ENCODE data around the gene CIBAR2. TPM values are rescaled to one million over a fixed set of nuclear protein-coding genes. Genes with fewer than 3 reads are reported as not detected.

Gene CIBAR2
- not detected in 3 replicates for total RNA-seq
- long read RNA-seq: 0 reads

GRCh38 chr16:85112364-85112763 lies at the start of gene CIBAR2:
CIBAR2 (minus strand) TSS chr16:85112472; CDS start chr16:85112352, 120 bp downstream.
- no peaks in the 10 kb centered on the region for H3K9me3 Mint-ChIP-seq (ENCODE audit: low read depth)
- H3K4me1 Mint-ChIP-seq (ENCODE audit: low read depth): peaks cover 7% of the 10 kb centered on the region
- H3K36me3 Mint-ChIP-seq (ENCODE audit: low read depth): no peaks in the 10 kb centered on the region
- no peak within 1 kb of the TSS for H3K27ac Mint-ChIP-seq (ENCODE audit: unreplicated experiment)
- H3K27me3 Mint-ChIP-seq (ENCODE audit: low read depth): peaks cover 7% of the 10 kb centered on the region
- no peak for DNase-seq (ENCODE audit: low spot score)
- TF ChIP-seq CTCF (IDR thresholded peaks at IDR 0.05): no peak
- no peak within 1 kb of the TSS for H3K4me3 Mint-ChIP-seq (ENCODE audit: unreplicated experiment)

GRCh38 chr16:85159179-85159980 lies 47.1 kb upstream of the CIBAR2 start:
- H3K4me3 Mint-ChIP-seq (ENCODE audit: unreplicated experiment): no peak overlapping the region
- H3K27ac Mint-ChIP-seq (ENCODE audit: unreplicated experiment): peak overlapping the region; percentile 54
- no peak for DNase-seq (ENCODE audit: low spot score)
- TF ChIP-seq CTCF (IDR thresholded peaks at IDR 0.05): no peak
- H3K9me3 Mint-ChIP-seq (ENCODE audit: low read depth): no peaks in the 10 kb centered on the region
- H3K4me1 Mint-ChIP-seq (ENCODE audit: low read depth): peaks cover 39% of the 10 kb centered on the region
- H3K27me3 Mint-ChIP-seq (ENCODE audit: low read depth): peaks cover 5% of the 10 kb centered on the region
- H3K36me3 Mint-ChIP-seq (ENCODE audit: low read depth): no peaks in the 10 kb centered on the region

- no peak for DNase-seq (ENCODE audit: low spot score)
- Mint-ChIP-seq H3K36me3 (ENCODE audit: low read depth) (no peaks in the 10 kb centered on the region), H3K4me3 (ENCODE audit: unreplicated experiment) (no peak overlapping the region), H3K27ac (ENCODE audit: unreplicated experiment) (no peak overlapping the region), H3K9me3 (ENCODE audit: low read depth) (no peaks in the 10 kb centered on the region), H3K27me3 (ENCODE audit: low read depth) (peaks cover 5% of the 10 kb centered on the region), H3K4me1 (ENCODE audit: low read depth) (peaks cover 39% of the 10 kb centered on the region)
- TF ChIP-seq CTCF (IDR thresholded peaks at IDR 0.05): no peak
These were observed 46.5 kb upstream of the CIBAR2 start for GRCh38 chr16:85158743-85159178.

GRCh38 chr16:85157813-85158742 lies 45.8 kb upstream of the CIBAR2 start:
- no peak overlapping the region for H3K4me3 Mint-ChIP-seq (ENCODE audit: unreplicated experiment)
- no peaks in the 10 kb centered on the region for H3K36me3 Mint-ChIP-seq (ENCODE audit: low read depth)
- no peak for DNase-seq (ENCODE audit: low spot score)
- H3K4me1 Mint-ChIP-seq (ENCODE audit: low read depth): peaks cover 45% of the 10 kb centered on the region
- peaks cover 5% of the 10 kb centered on the region for H3K27me3 Mint-ChIP-seq (ENCODE audit: low read depth)
- H3K9me3 Mint-ChIP-seq (ENCODE audit: low read depth): no peaks in the 10 kb centered on the region
- H3K27ac Mint-ChIP-seq (ENCODE audit: unreplicated experiment): no peak overlapping the region
- TF ChIP-seq CTCF (IDR thresholded peaks at IDR 0.05): no peak

- H3K27ac Mint-ChIP-seq (ENCODE audit: unreplicated experiment): no peak overlapping the region
- no peak for TF ChIP-seq CTCF (IDR thresholded peaks at IDR 0.05)
- no peaks in the 10 kb centered on the region for H3K9me3 Mint-ChIP-seq (ENCODE audit: low read depth)
- H3K36me3 Mint-ChIP-seq (ENCODE audit: low read depth): no peaks in the 10 kb centered on the region
- no peak for DNase-seq (ENCODE audit: low spot score)
- H3K4me3 Mint-ChIP-seq (ENCODE audit: unreplicated experiment): no peak overlapping the region
- H3K27me3 Mint-ChIP-seq (ENCODE audit: low read depth): peaks cover 5% of the 10 kb centered on the region
- H3K4me1 Mint-ChIP-seq (ENCODE audit: low read depth): peaks cover 41% of the 10 kb centered on the region
These were observed 45.1 kb upstream of the CIBAR2 start for GRCh38 chr16:85157372-85157771.
